Naive thymus-derived CD8-positive, alpha-beta T cell (primary cell): ENCODE data around the gene ANO10. TPM values are rescaled to one million over a fixed set of nuclear protein-coding genes. Genes with fewer than 3 reads are reported as not detected.
A peak's percentile ranks its signal among the peaks of the same experiment; 100 is the strongest.

ENCODE experiments used
- ATAC-seq, 2 donors: fragments of 150-1000 bp; cut with Tn5 transposase in 1 of 2; sonication (Bioruptor Pico), chemical (Tn5 transposase) in 1 of 2; 1 replicate in 1 of 2; 2 replicates in 1 of 2; pipeline ENCODE4 v1.10.0; 2021; ENCODE audit warnings: mild to moderate bottlenecking in 2 of 2, moderate library complexity in 2 of 2
- POLR2A ChIA-PET: fragments of 350-600 bp; sonication (Branson Sonifier 250); formaldehyde crosslinking; loops from one replicate; lab custom pipeline; 2021; ENCODE audit warnings: antibody characterized with exemption; lab: Charles Lee
- DNase-seq, 10 donors: peaks; one replicate each; pipeline versions ENCODE4 v3.0.0 to v3.0.0-alpha.2; 2020 to 2022
- H3K27ac Mint-ChIP-seq, 10 donors: one replicate each; pipeline ENCODE4 v1.8.0; 2020 to 2022; ENCODE audit warnings: mild to moderate bottlenecking in 10 of 10, mixed read lengths in 10 of 10, moderate library complexity in 4 of 10, inconsistent platforms in 1 of 10
- H3K27me3 Mint-ChIP-seq, 5 donors: one replicate each; pipeline ENCODE4 v1.8.0; 2021 to 2022; ENCODE audit warnings: mixed read lengths in 5 of 5
- H3K36me3 Mint-ChIP-seq, 3 donors: one replicate each; pipeline ENCODE4 v1.8.0; 2020 to 2022; ENCODE audit warnings: mixed read lengths in 3 of 3, mild to moderate bottlenecking in 2 of 3, inconsistent platforms in 1 of 3
- H3K4me1 Mint-ChIP-seq, 4 donors: one replicate each; pipeline ENCODE4 v1.8.0; 2021 to 2022; ENCODE audit warnings: mixed read lengths in 4 of 4
- H3K4me3 Mint-ChIP-seq, 10 donors: one replicate each; pipeline ENCODE4 v1.8.0; 2020 to 2022; ENCODE audit warnings: mild to moderate bottlenecking in 10 of 10, mixed read lengths in 10 of 10, moderate library complexity in 6 of 10, inconsistent platforms in 1 of 10
- H3K9me3 Mint-ChIP-seq, 9 donors: one replicate each; pipeline ENCODE4 v1.8.0; 2020 to 2022; ENCODE audit warnings: mixed read lengths in 9 of 9, mild to moderate bottlenecking in 3 of 9, inconsistent platforms in 1 of 9, moderate library complexity in 1 of 9
- polyA plus RNA-seq, 3 donors: library from polyadenylated mRNA; unstranded; fragments of 300-500 nt; fragmentation: Illumina TruSeq; gene quantifications; one replicate each; pipeline ENCODE4 v1.2.3, GENCODE V29; 2021
- total RNA-seq, 8 experiments: library from RNA in 2 of 8; stranded (reverse) in 2 of 8; gene quantifications; one replicate each; pipeline ENCODE4 v1.2.3 and lab custom pipeline; 2021 to 2026

ANO10 gene
- total and polyA plus RNA-seq, 5 experiments from 2014 or later = 6.9 to 12.4 (median 10.4) TPM

- Mint-ChIP-seq H3K27ac (peak overlapping the region in 6 of 10 donors; percentile 7 to 82 (median 45)), H3K4me1 (peaks cover 19 to 31% (median 22%) of the 10 kb centered on the region in 4 donors), H3K9me3 (peaks cover 33 to 71% (median 58%) of the 10 kb centered on the region in 9 donors), H3K27me3 (no peaks in the 10 kb centered on the region), H3K4me3 (peak overlapping the region in 2 of 10 donors; percentile 3 to 51), H3K36me3 (peaks cover 56 to 67% (median 67%) of the 10 kb centered on the region in 3 donors)
- ATAC-seq (no peak), DNase-seq (no peak)
- POLR2A ChIA-PET = interaction anchor here (0.6 to 2.4 kb wide), 5 partner anchors 9 to 68 kb away, joined by 3 to 7 read pairs (median 3); partner anchors contain the start of gene SNRK
Measured at GRCh38 chr3:43353923-43354670, 267.7 kb downstream of the ANO10 start.

DNA sequence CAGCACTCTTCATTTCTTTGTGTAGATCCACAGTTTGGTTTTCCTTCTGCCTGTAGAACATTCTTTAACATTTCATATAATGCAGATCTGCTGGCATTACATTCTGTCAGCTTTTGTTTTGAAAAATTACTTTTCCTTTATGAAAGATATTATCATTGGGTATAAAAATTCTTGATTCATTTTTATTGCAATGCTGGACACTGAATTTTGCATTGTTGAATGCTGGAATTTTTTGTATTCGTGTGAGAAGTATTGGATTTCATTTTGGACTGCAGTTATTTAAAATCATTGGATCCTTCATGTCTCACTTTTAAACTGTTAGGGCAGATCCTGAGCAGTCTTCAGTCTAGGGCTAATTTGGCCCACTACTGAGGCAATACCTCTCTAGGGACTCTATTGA, 268.4 kb downstream of the ANO10 start:
- H3K27ac Mint-ChIP-seq = no peak overlapping the region
- POLR2A ChIA-PET = interaction anchor here (0.5 to 2.4 kb wide), 7 partner anchors 10 to 170 kb away, joined by 3 to 7 read pairs (median 3); partner anchors contain the start of gene SNRK
- ATAC-seq (no peak), DNase-seq (no peak)
- H3K9me3 Mint-ChIP-seq = peaks cover 33 to 71% (median 58%) of the 10 kb centered on the region in 9 donors
- H3K4me1 Mint-ChIP-seq = peaks cover 23 to 36% (median 29%) of the 10 kb centered on the region in 4 donors
- H3K4me3 Mint-ChIP-seq = no peak overlapping the region
- peaks cover 63 to 74% (median 71%) of the 10 kb centered on the region in 3 donors for H3K36me3 Mint-ChIP-seq
- H3K27me3 Mint-ChIP-seq = no peaks in the 10 kb centered on the region

- DNase-seq = no peak
- H3K4me3 Mint-ChIP-seq = peak overlapping the region in 1 of 10 donors; percentile 63
- H3K27ac Mint-ChIP-seq = peak overlapping the region in 9 of 10 donors; percentile 40 to 99 (median 97)
- no peaks in the 10 kb centered on the region for H3K27me3 Mint-ChIP-seq
- POLR2A ChIA-PET = interaction anchor here (0.8 to 4.5 kb wide), 5 partner anchors 12 to 188 kb away, joined by 3 to 20 read pairs (median 4); no protein-coding TSS in a partner anchor
- H3K9me3 Mint-ChIP-seq = peaks cover 19 to 37% (median 33%) of the 10 kb centered on the region in 9 donors
- peaks cover 31 to 65% (median 64%) of the 10 kb centered on the region in 4 donors for H3K4me1 Mint-ChIP-seq
- H3K36me3 Mint-ChIP-seq = peaks cover 48 to 91% (median 81%) of the 10 kb centered on the region in 3 donors
- ATAC-seq = no peak
Measured at GRCh38 chr3:43349716-43350115, 272.1 kb downstream of the ANO10 start.

- peaks cover 41 to 91% (median 80%) of the 10 kb centered on the region in 3 donors for H3K36me3 Mint-ChIP-seq
- H3K27me3 Mint-ChIP-seq = no peaks in the 10 kb centered on the region
- POLR2A ChIA-PET = interaction anchor here (0.8 to 10.8 kb wide), 11 partner anchors 14 to 187 kb away, joined by 3 to 127 read pairs (median 16); partner anchors contain the start of gene SNRK
- DNase-seq (no peak), ATAC-seq (peak; percentile 6 to 12)
- H3K4me3 Mint-ChIP-seq = peak overlapping the region; percentile 38 to 82 (median 74)
- H3K27ac Mint-ChIP-seq = peak overlapping the region; percentile 92 to 99 (median 97)
- H3K9me3 Mint-ChIP-seq = peaks cover 16 to 30% (median 26%) of the 10 kb centered on the region in 9 donors
- peaks cover 26 to 71% (median 71%) of the 10 kb centered on the region in 4 donors for H3K4me1 Mint-ChIP-seq
Measured at GRCh38 chr3:43348852-43349574, 272.8 kb downstream of the ANO10 start.

- Mint-ChIP-seq H3K36me3 (peaks cover 36 to 91% (median 80%) of the 10 kb centered on the region in 3 donors), H3K27me3 (no peaks in the 10 kb centered on the region), H3K9me3 (peaks cover 16 to 24% (median 20%) of the 10 kb centered on the region in 9 donors), H3K4me3 (peak overlapping the region; percentile 38 to 82 (median 74)), H3K4me1 (peaks cover 26 to 78% (median 77%) of the 10 kb centered on the region in 4 donors), H3K27ac (peak overlapping the region; percentile 92 to 99 (median 97))
- ATAC-seq (no peak), DNase-seq (no peak)
- POLR2A ChIA-PET = interaction anchor here (0.9 to 10.8 kb wide), 15 partner anchors 9 to 186 kb away, joined by 3 to 127 read pairs (median 15); partner anchors contain the start of gene SNRK
Measured at GRCh38 chr3:43348350-43348749, 273.5 kb downstream of the ANO10 start.

DNA sequence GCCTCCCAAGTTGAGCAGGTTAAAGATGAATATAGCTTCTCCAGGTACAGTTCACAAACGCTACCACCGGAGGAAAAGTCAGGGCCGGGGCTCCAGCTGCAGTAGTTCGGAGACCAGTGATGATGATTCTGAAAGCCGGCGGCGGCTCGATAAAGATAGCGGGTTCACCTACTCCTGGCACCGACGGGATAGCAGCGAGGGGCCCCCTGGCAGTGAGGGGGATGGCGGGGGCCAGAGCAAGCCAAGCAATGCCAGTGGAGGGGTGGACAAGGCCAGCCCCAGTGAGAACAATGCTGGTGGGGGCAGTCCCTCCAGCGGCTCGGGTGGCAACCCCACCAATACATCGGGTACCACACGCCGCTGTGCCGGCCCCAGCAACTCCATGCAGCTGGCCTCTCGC, 274.0 kb downstream of the ANO10 start:
- POLR2A ChIA-PET = interaction anchor here (0.7 to 10.8 kb wide), 22 partner anchors 9 to 185 kb away, joined by 3 to 127 read pairs (median 12); partner anchors contain the start of gene SNRK
- Mint-ChIP-seq H3K36me3 (peaks cover 35 to 94% (median 82%) of the 10 kb centered on the region in 3 donors), H3K4me3 (peak overlapping the region; percentile 56 to 86 (median 78)), H3K4me1 (peaks cover 26 to 84% (median 83%) of the 10 kb centered on the region in 4 donors), H3K27me3 (no peaks in the 10 kb centered on the region), H3K27ac (peak overlapping the region; percentile 93 to 99 (median 98)), H3K9me3 (peaks cover 14 to 18% (median 17%) of the 10 kb centered on the region in 9 donors)
- DNase-seq (no peak), ATAC-seq (no peak)

- peak overlapping the region; percentile 56 to 86 (median 76) for H3K4me3 Mint-ChIP-seq
- peaks cover 31 to 90% (median 89%) of the 10 kb centered on the region in 4 donors for H3K4me1 Mint-ChIP-seq
- ATAC-seq (peak; percentile 69 to 81), DNase-seq (peak in 9 of 10 donors; percentile 20 to 91 (median 80))
- peak overlapping the region; percentile 93 to 99 (median 98) for H3K27ac Mint-ChIP-seq
- peaks cover 10 to 12% (median 11%) of the 10 kb centered on the region in 9 donors for H3K9me3 Mint-ChIP-seq
- peaks cover 35 to 94% (median 82%) of the 10 kb centered on the region in 3 donors for H3K36me3 Mint-ChIP-seq
- POLR2A ChIA-PET = interaction anchor here (0.5 to 10.8 kb wide), 30 partner anchors 8 to 184 kb away, joined by 3 to 127 read pairs (median 7); partner anchors contain the start of gene SNRK
- H3K27me3 Mint-ChIP-seq = no peaks in the 10 kb centered on the region
Measured at GRCh38 chr3:43346978-43347749, 274.6 kb downstream of the ANO10 start.

DNA sequence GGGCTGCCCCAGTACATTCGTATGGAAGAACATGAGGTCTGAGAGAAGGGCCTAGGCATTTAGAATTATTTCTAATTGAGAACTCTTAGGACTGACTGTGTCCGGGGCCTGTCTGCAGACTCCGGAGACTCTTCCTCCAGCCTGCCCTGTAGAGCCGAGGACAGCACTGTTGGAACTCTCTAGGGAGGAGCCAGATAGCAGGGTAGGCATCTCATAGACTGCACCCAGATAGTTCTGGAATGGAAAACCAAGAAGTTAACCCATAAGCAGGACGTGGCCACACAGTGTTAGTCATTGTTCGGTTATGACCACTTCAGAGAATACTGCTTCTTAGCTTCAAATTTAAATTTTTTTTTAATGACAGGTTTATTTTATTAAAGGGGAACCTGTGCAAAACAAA, 275.9 kb downstream of the ANO10 start:
- no peak for DNase-seq
- H3K4me3 Mint-ChIP-seq = peak overlapping the region; percentile 41 to 81 (median 71)
- H3K9me3 Mint-ChIP-seq = peaks cover 0 to 3% (median 0%) of the 10 kb centered on the region in 9 donors
- ATAC-seq = peak in 1 of 2 donors; percentile 14
- peak overlapping the region; percentile 93 to 99 (median 98) for H3K27ac Mint-ChIP-seq
- POLR2A ChIA-PET = interaction anchor here (1.2 to 10.8 kb wide), 18 partner anchors 9 to 183 kb away, joined by 3 to 127 read pairs (median 12); partner anchors contain the start of gene SNRK
- peaks cover 24 to 94% (median 84%) of the 10 kb centered on the region in 4 donors for H3K4me1 Mint-ChIP-seq
- H3K27me3 Mint-ChIP-seq = no peaks in the 10 kb centered on the region
- H3K36me3 Mint-ChIP-seq = peaks cover 23 to 94% (median 75%) of the 10 kb centered on the region in 3 donors

- peak overlapping the region; percentile 41 to 81 (median 71) for H3K4me3 Mint-ChIP-seq
- H3K27me3 Mint-ChIP-seq = no peaks in the 10 kb centered on the region
- DNase-seq = no peak
- H3K27ac Mint-ChIP-seq = peak overlapping the region; percentile 93 to 99 (median 98)
- ATAC-seq = no peak
- peaks cover 24 to 92% (median 85%) of the 10 kb centered on the region in 4 donors for H3K4me1 Mint-ChIP-seq
- H3K36me3 Mint-ChIP-seq = peaks cover 20 to 94% (median 75%) of the 10 kb centered on the region in 3 donors
- peaks cover 0 to 3% (median 0%) of the 10 kb centered on the region in 9 donors for H3K9me3 Mint-ChIP-seq
- POLR2A ChIA-PET = interaction anchor here (1.2 to 10.8 kb wide), 13 partner anchors 9 to 158 kb away, joined by 3 to 127 read pairs (median 10); partner anchors contain the start of gene SNRK
Measured at GRCh38 chr3:43345246-43345645, 276.6 kb downstream of the ANO10 start.

DNA sequence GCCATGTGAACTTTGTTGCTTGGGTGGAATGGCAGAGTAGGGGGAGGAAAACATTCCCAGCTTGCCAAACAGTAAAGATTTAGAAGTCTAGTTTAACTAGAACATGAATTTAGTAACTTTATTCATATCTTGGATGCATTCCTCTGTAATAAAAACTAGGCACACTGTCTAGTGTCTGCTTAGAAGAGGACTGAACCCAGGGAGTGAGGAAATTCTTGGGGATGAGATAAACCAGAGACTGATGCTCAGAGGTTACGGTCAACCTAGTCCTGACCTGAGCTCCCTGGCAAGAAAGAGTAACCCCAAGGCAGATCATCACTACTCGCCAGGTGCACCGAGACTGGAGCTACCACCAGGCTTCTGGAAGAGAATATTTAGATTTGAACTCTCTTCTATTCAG, 277.3 kb downstream of the ANO10 start:
- Mint-ChIP-seq H3K27ac (peak overlapping the region; percentile 93 to 99 (median 96)), H3K27me3 (no peaks in the 10 kb centered on the region), H3K9me3 (peaks cover 0 to 7% (median 0%) of the 10 kb centered on the region in 9 donors), H3K36me3 (peaks cover 25 to 95% (median 78%) of the 10 kb centered on the region in 3 donors), H3K4me3 (peak overlapping the region in 9 of 10 donors; percentile 3 to 72 (median 53)), H3K4me1 (peaks cover 27 to 90% (median 85%) of the 10 kb centered on the region in 4 donors)
- ATAC-seq (no peak), DNase-seq (no peak)
- POLR2A ChIA-PET = interaction anchor here (0.7 to 10.8 kb wide), 8 partner anchors 10 to 159 kb away, joined by 3 to 127 read pairs (median 8); partner anchors contain the start of gene SNRK
